Chondrocyte (in vitro differentiated cells): ENCODE results near the gene CAST. TPM values are rescaled to one million over a fixed set of nuclear protein-coding genes. Genes with fewer than 3 reads are reported as not detected.
A peak's percentile ranks its signal among the peaks of the same experiment; 100 is the strongest.

Experiments used
- DNase-seq: peaks from one replicate; pipeline ENCODE4 v3.0.0; 2021; ENCODE audit warnings: mixed read lengths, low spot score
- H3K27ac Mint-ChIP-seq: one replicate; pipeline ENCODE4 v1.8.0; 2021; ENCODE audit warnings: mild to moderate bottlenecking, moderate library complexity, mixed read lengths; ENCODE audit not compliant: unreplicated experiment
- H3K27me3 Mint-ChIP-seq: 2 replicates; pipeline ENCODE4 v1.8.0; 2021; ENCODE audit warnings: low read depth, mixed read lengths
- H3K36me3 Mint-ChIP-seq: 2 replicates; pipeline ENCODE4 v1.8.0; 2021; ENCODE audit warnings: low read depth, mixed read lengths
- H3K4me1 Mint-ChIP-seq: 2 replicates; pipeline ENCODE4 v1.8.0; 2021; ENCODE audit warnings: low read depth, mild to moderate bottlenecking, mixed read lengths
- H3K4me3 Mint-ChIP-seq: one replicate; pipeline ENCODE4 v1.8.0; 2021; ENCODE audit warnings: mild to moderate bottlenecking, moderate library complexity, mixed read lengths; ENCODE audit not compliant: unreplicated experiment
- H3K9me3 Mint-ChIP-seq: 2 replicates; pipeline ENCODE4 v1.8.0; 2021; ENCODE audit warnings: low read depth, mixed read lengths
- total RNA-seq: library from RNA; stranded (reverse); gene quantifications from 3 replicates; pipeline ENCODE4 v1.2.1, GENCODE V29; 2021
- TF ChIP-seq, protein P1 (sequence below): fragments of 200-600 bp; sonication (generic); IDR thresholded peaks from 2 replicates; pipeline ENCODE4 v1.5.0; 2021; ENCODE audit warnings: antibody characterized with exemption, mild to moderate bottlenecking, moderate library complexity

Gene CAST
- total RNA-seq, 1 donor from 2014 or later: 131 TPM

DNA sequence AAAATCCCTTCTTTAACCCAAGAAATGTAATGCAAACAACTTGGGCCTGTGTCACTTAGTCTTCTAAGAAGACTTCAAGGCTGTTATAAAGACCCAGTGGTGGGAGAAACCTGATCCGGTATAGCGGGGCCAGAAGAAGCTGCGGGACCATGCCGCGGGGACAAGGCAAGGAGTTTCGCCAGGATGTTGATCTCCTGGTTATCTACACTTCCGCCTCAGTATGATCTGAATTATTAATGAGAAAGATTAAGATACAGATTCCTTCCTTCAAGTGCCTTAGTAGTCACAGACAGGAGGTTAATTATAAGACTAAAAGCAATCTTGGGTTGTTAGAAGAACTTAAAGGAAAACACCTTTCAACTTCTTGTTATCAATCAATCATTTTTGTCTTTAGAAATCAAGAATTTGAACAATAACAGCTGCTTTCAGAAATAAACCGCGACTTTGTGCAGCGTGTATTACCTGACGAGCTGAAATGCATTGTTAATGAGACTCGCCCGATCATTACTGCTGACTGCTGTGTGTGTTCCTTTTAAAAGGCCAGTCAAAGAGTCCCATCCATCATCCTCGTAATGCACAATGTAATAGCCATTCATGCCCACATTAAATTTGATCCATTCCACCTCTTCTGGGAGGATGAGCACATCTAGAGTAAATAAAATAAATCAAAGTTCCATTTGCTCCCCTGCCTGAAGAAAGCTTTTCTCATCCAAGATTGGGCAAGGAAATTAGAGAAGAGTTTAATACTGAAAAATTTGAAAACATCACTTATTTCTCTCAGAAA is 123.3 kb downstream of the CAST start:
- no peaks in the 10 kb centered on the region for H3K27me3 Mint-ChIP-seq
- H3K36me3 Mint-ChIP-seq: peaks cover 16% of the 10 kb centered on the region
- H3K4me3 Mint-ChIP-seq: no peak overlapping the region
- H3K4me1 Mint-ChIP-seq: peaks cover 22% of the 10 kb centered on the region
- peaks cover 3% of the 10 kb centered on the region for H3K9me3 Mint-ChIP-seq
- H3K27ac Mint-ChIP-seq: no peak overlapping the region
- TF ChIP-seq, protein P1, sequence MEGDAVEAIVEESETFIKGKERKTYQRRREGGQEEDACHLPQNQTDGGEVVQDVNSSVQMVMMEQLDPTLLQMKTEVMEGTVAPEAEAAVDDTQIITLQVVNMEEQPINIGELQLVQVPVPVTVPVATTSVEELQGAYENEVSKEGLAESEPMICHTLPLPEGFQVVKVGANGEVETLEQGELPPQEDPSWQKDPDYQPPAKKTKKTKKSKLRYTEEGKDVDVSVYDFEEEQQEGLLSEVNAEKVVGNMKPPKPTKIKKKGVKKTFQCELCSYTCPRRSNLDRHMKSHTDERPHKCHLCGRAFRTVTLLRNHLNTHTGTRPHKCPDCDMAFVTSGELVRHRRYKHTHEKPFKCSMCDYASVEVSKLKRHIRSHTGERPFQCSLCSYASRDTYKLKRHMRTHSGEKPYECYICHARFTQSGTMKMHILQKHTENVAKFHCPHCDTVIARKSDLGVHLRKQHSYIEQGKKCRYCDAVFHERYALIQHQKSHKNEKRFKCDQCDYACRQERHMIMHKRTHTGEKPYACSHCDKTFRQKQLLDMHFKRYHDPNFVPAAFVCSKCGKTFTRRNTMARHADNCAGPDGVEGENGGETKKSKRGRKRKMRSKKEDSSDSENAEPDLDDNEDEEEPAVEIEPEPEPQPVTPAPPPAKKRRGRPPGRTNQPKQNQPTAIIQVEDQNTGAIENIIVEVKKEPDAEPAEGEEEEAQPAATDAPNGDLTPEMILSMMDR: no peak
- DNase-seq: no peak

DNA sequence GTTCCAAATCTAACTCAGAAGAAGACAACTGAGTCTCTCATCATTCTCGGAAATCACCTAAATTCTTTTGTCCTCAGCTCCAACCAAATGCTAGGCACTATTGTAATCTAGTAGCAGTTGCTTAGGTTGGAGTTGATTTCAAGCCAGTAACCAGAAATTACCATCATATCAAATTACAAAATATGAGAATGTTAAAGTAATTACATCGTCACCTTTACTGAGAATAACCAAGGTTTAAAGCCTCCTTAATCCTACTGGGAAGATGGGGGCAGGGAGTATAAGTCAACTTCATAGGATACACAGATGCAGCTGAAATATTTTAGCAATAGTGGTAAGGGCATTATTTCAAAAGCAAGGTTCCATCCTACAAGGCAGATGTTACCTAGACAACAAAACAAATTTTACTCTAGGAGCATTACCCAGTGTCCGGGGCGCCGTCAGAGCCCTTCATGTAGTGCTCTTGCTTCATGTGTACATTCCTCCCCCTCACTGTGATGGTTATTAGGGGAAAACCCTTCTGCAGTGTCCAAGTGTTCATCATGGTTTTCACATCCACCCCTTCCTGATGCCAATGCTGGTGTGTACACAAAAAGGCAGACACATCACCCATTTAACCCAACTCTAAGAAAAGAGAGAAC is 126.1 kb downstream of the CAST start:
- no peak overlapping the region for H3K27ac Mint-ChIP-seq
- no peaks in the 10 kb centered on the region for H3K9me3 Mint-ChIP-seq

DNA sequence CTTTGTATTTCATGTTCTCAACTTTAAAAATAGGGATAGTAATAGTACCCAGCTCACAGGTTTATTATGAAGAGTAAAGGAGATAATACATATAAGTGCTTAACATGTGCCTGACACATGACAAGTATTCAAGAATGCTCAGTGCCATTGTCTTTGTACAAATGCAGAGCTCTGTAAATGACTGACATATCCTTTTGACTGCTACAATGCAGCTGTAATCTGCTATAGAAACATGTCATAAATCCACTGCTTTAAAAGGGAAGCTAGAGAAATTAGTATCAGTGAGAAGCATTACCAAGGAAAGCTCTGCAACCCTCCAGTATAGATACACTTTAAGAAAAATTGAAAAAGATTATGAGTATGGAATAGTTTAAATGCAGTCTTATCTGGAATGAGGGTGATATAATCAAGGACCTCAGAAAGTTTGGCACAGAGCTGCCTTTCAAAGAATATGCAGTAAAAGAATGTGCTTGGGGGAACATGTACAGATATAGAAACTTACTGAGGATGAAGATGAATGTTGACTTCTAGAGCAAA is 127.7 kb downstream of the CAST start:
- DNase-seq: no peak
- Mint-ChIP-seq H3K27me3 (no peaks in the 10 kb centered on the region), H3K27ac (peak overlapping the region; percentile 72), H3K4me3 (no peak overlapping the region), H3K36me3 (peaks cover 13% of the 10 kb centered on the region), H3K4me1 (peaks cover 28% of the 10 kb centered on the region), H3K9me3 (no peaks in the 10 kb centered on the region)
- TF ChIP-seq, protein P1: no peak

More for the DNA sequence above, 126.1 kb downstream of the CAST start:
- no peak for DNase-seq
- Mint-ChIP-seq H3K4me1 (peaks cover 28% of the 10 kb centered on the region), H3K36me3 (peaks cover 11% of the 10 kb centered on the region), H3K4me3 (no peak overlapping the region), H3K27me3 (no peaks in the 10 kb centered on the region)
- TF ChIP-seq, protein P1: no peak

DNA sequence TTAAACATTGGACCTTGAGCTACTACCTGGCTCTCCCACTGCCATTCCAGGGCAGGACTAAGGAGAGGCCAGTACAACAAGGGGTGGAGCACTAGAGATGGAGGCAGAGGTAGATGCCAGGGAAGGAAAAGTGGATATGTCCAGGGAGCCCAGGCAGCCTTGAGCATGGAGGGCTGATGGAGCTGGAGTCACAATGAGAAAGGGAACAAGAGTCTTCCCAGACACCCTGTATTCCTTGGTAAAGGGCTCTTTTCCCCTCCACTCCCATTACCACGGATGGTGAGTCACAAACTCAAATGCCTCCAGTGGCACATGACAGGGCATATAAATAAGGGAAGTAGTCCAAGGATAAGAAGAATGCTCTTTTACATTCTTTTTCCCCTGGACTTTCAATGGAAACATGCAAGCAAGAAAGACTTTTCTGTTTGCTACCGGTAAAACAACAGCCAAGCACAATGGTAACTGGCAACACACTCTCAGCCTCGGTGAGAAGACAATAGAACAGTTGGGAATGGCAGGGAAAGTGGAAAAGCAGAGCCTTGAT is 128.9 kb downstream of the CAST start:
- Mint-ChIP-seq H3K27ac (peak overlapping the region; percentile 91), H3K4me3 (no peak overlapping the region), H3K36me3 (peaks cover 10% of the 10 kb centered on the region), H3K4me1 (peaks cover 28% of the 10 kb centered on the region), H3K27me3 (no peaks in the 10 kb centered on the region), H3K9me3 (peaks cover 4% of the 10 kb centered on the region)
- no peak for DNase-seq
- TF ChIP-seq, protein P1: no peak

DNA sequence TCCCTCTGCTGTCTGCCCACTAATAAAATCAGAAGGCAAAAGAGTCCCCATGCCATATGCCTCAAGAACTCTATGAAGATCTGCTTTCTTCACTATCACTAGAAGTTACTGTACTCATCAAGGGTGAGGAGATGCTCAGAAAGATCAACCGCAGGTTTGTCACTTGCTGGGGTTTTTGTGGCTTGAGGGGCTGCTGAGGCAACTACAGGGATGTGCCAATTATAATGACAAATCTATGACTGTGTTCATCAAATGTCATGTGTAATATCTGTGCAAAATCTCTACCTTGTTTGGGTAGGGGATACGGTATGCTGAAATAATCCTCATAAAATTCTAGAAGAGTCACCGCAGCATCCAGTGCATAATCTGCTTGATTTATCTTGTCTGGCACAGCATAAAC is 132.6 kb downstream of the CAST start:
- Mint-ChIP-seq H3K9me3 (peaks cover 8% of the 10 kb centered on the region), H3K4me1 (peaks cover 23% of the 10 kb centered on the region), H3K36me3 (peaks cover 21% of the 10 kb centered on the region), H3K27me3 (no peaks in the 10 kb centered on the region), H3K27ac (no peak overlapping the region), H3K4me3 (no peak overlapping the region)
- DNase-seq: no peak
- TF ChIP-seq, protein P1: no peak
